SK-N-SH treated with all-trans-retinoic acid at 6 μM for 48 hours (cell line): ENCODE measurements around the gene ADRA2B.

ENCODE experiments used
- BACH2 ChIP-seq: fragments of 250-450 bp; sonication (Bioruptor Pico); IDR thresholded peaks from 2 replicates; pipeline ENCODE4 v1.9.0; 2021; ENCODE audit warnings: mild to moderate bottlenecking, borderline replicate concordance
- CREB5 ChIP-seq: fragments of 250-450 bp; sonication (Bioruptor Pico); IDR thresholded peaks from 2 replicates; pipeline ENCODE4 v1.5.1; 2020; ENCODE audit warnings: low read depth, mild to moderate bottlenecking, moderate library complexity
- ISL1 ChIP-seq: fragments of 250-450 bp; sonication (Bioruptor Pico); IDR thresholded peaks from 2 replicates; pipeline ENCODE4 v2.1.2; 2022; ENCODE audit warnings: mild to moderate bottlenecking, moderate library complexity
- OSR1 ChIP-seq: fragments of 250-450 bp; sonication (Bioruptor Pico); IDR thresholded peaks from 2 replicates; pipeline ENCODE4 v1.8.0; 2022; ENCODE audit warnings: moderate library complexity, mild to moderate bottlenecking, inconsistent platforms
- PATZ1 ChIP-seq: fragments of 250-450 bp; sonication (Bioruptor Pico); IDR thresholded peaks from 2 replicates; pipeline ENCODE4 v1.8.0; 2020; ENCODE audit warnings: mild to moderate bottlenecking, moderate library complexity, borderline replicate concordance
- POU6F1 ChIP-seq: fragments of 250-450 bp; sonication (Bioruptor Pico); IDR thresholded peaks from 2 replicates; pipeline ENCODE4 v1.8.0; 2021; ENCODE audit warnings: low read depth, mild to moderate bottlenecking, moderate library complexity, borderline replicate concordance
- PPARA ChIP-seq: fragments of 250-450 bp; sonication (Bioruptor Pico); IDR thresholded peaks from 2 replicates; pipeline ENCODE4 v1.5.0; 2020; ENCODE audit warnings: mild to moderate bottlenecking, borderline replicate concordance
- RARB ChIP-seq: fragments of 250-450 bp; sonication (Bioruptor Pico); IDR thresholded peaks from 2 replicates; pipeline ENCODE4 v1.8.0; 2021; ENCODE audit warnings: mild to moderate bottlenecking, moderate library complexity
- ZFP3 ChIP-seq: fragments of 250-450 bp; sonication (Bioruptor Pico); IDR thresholded peaks from 2 replicates; pipeline ENCODE4 v1.5.0; 2020; ENCODE audit warnings: mild to moderate bottlenecking, moderate library complexity
- ZFP30 ChIP-seq: fragments of 450-650 bp; formaldehyde crosslinking; IDR thresholded peaks from 2 replicates; pipeline ENCODE4 v1.5.0; 2022; ENCODE audit warnings: mild to moderate bottlenecking, moderate library complexity

- TF ChIP-seq PPARA (CRISPR knock-in tag) (no peak), ISL1 (CRISPR knock-in tag) (no peak), CREB5 (CRISPR knock-in tag) (no peak), RARB (CRISPR knock-in tag) (no peak), OSR1 (CRISPR knock-in tag) (no peak), PATZ1 (CRISPR knock-in tag) (no peak), BACH2 (CRISPR knock-in tag) (no peak), ZFP3 (no peak), POU6F1 (CRISPR knock-in tag) (no peak), ZFP30 (CRISPR knock-in tag) (no peak)
Observed at GRCh38 chr2:96074156-96074555, 42.2 kb downstream of the ADRA2B start.
